Endothelial cell of umbilical vein (primary cell): ENCODE data around the gene TOP1. TPM values are rescaled to one million over a fixed set of nuclear protein-coding genes. Genes with fewer than 3 reads are reported as not detected.

Source experiments
- BruUV-seq: library from RNA; stranded (reverse); fragments of 400-500 nt; replicated peaks from 2 replicates; lab custom pipeline; 2021; lab: Mats Ljungman, UMichigan
- CTCF ChIA-PET: fragments of 300-600, 350-600 bp; sonication (Branson Sonifier 250); formaldehyde crosslinking; loops from one replicate; lab custom pipeline; 2021; ENCODE audit warnings: antibody characterized with exemption, inconsistent platforms; lab: Charles Lee
- POLR2A ChIA-PET: fragments of 300-600, 350-600 bp; sonication (Branson Sonifier 250); formaldehyde crosslinking; loops from one replicate; lab custom pipeline; 2021; ENCODE audit warnings: antibody characterized with exemption, inconsistent platforms; lab: Charles Lee
- DNase-seq: peaks from one replicate; pipeline ENCODE4 v3.0.0-alpha.2; 2011; ENCODE audit warnings: low read depth, low spot score
- FAIRE-seq: peaks from 2 replicates; lab custom pipeline; 2011; peaks lifted over from hg19 to GRCh38; lab: Jason Lieb, UNC
- H2AFZ ChIP-seq: 2 replicates; pipeline ENCODE4 v1.6.0; 2012; ENCODE audit warnings: low read depth, low read length, control low read depth, inconsistent platforms
- H3K27ac ChIP-seq: 2 replicates; pipeline ENCODE4 v1.5.1; 2011; ENCODE audit warnings: low read depth, mild to moderate bottlenecking, control low read depth, low read length, moderate library complexity; ENCODE audit not compliant: insufficient read depth
- H3K27me3 ChIP-seq, 2 experiments: 2 replicates each; pipeline versions ENCODE4 v1.6.0 to v1.6.1; 2011; ENCODE audit warnings: low read length in 2 of 2, mixed read lengths in 1 of 2; ENCODE audit not compliant: control insufficient read depth in 2 of 2, insufficient read depth in 2 of 2
- H3K36me3 ChIP-seq, 2 experiments: 2 replicates in 1 of 2; 3 replicates in 1 of 2; pipeline ENCODE4 v1.5.1; 2011; ENCODE audit warnings: low read length in 2 of 2, mild to moderate bottlenecking in 1 of 2, moderate library complexity in 1 of 2; ENCODE audit not compliant: control insufficient read depth in 2 of 2, insufficient read depth in 2 of 2; ENCODE audit errors: extremely low read depth in 1 of 2
- H3K4me1 ChIP-seq: 3 replicates; pipeline ENCODE4 v1.5.1; 2011; ENCODE audit warnings: mild to moderate bottlenecking, low read length; ENCODE audit not compliant: control insufficient read depth, insufficient read depth; ENCODE audit errors: extremely low read depth
- H3K4me2 ChIP-seq: 2 replicates; pipeline ENCODE4 v1.6.1; 2011; ENCODE audit warnings: low read length, control low read depth, mixed read lengths; ENCODE audit not compliant: insufficient read depth
- H3K4me3 ChIP-seq, 3 experiments: fragments of 200-600 bp in 1 of 3; sonication (generic), shearing (Covaris generic) in 1 of 3; replicated peaks in 1 of 3; 2 replicates each; pipeline ENCODE4 v1.5.1; 2011 to 2016; ENCODE audit warnings: control low read depth in 3 of 3, low read length in 3 of 3, mild to moderate bottlenecking in 2 of 3, inconsistent platforms in 1 of 3, low read depth in 1 of 3, moderate library complexity in 1 of 3; ENCODE audit not compliant: insufficient read depth in 1 of 3
- H3K79me2 ChIP-seq: 2 replicates; pipeline ENCODE4 v1.6.0; 2012; ENCODE audit warnings: low read length, inconsistent platforms; ENCODE audit not compliant: control insufficient read depth, insufficient read depth
- H3K9ac ChIP-seq: replicated peaks from 2 replicates; pipeline ENCODE3; 2011; ENCODE audit warnings: low read length, control low read depth; ENCODE audit not compliant: insufficient read depth; ENCODE audit errors: extremely low read depth
- H3K9me1 ChIP-seq: replicated peaks from 3 replicates; pipeline ENCODE4 v1.6.0; 2011; ENCODE audit warnings: mild to moderate bottlenecking, low read length; ENCODE audit not compliant: control insufficient read depth, insufficient read depth; ENCODE audit errors: extremely low read depth
- H3K9me3 ChIP-seq: replicated peaks from 2 replicates; pipeline ENCODE4 v1.5.1; 2012; ENCODE audit warnings: low read length, inconsistent platforms; ENCODE audit not compliant: control insufficient read depth, insufficient read depth
- H4K20me1 ChIP-seq: replicated peaks from 2 replicates; pipeline ENCODE3; 2011; ENCODE audit warnings: mild to moderate bottlenecking, low read length; ENCODE audit not compliant: control insufficient read depth, insufficient read depth; ENCODE audit errors: extremely low read depth
- FOS ChIP-seq: IDR thresholded peaks from 2 replicates; pipeline ENCODE4 v1.6.1; 2011; ENCODE audit warnings: mild to moderate bottlenecking, low read length, moderate library complexity, borderline replicate concordance; ENCODE audit not compliant: insufficient read depth
- GATA2 ChIP-seq: IDR thresholded peaks from 2 replicates; pipeline ENCODE4 v1.7.0; 2011; ENCODE audit warnings: low read depth, mild to moderate bottlenecking, moderate library complexity, mixed read lengths, low read length; ENCODE audit not compliant: insufficient read length, insufficient read depth
- JUN ChIP-seq: IDR thresholded peaks from 2 replicates; pipeline ENCODE4 v1.6.1; 2011; ENCODE audit warnings: borderline replicate concordance, low read depth; ENCODE audit not compliant: insufficient read length, insufficient read depth
- MYC ChIP-seq: IDR thresholded peaks from one replicate; pipeline ENCODE4 v1.6.1; 2011; ENCODE audit warnings: mild to moderate bottlenecking, low read depth, low read length
- POLR2A ChIP-seq: IDR thresholded peaks from 2 replicates; pipeline ENCODE4 v1.6.1; 2012; ENCODE audit warnings: low read depth, mild to moderate bottlenecking, control low read depth, low read length
- POLR2AphosphoS5 ChIP-seq: IDR thresholded peaks from 2 replicates; pipeline ENCODE4 v1.6.1; 2012; ENCODE audit warnings: low read depth, mild to moderate bottlenecking, control low read depth, low read length, moderate library complexity; ENCODE audit not compliant: insufficient read depth
- dilution Hi-C: fragments of 300-500 bp; cut with MboI; formaldehyde crosslinking; loops from one replicate; pipeline ENCODE4 v1.15.0; 2019; ENCODE audit warnings: low sequenced_read_pairs; ENCODE audit not compliant: extremely low pct_ligation_motif_present
- intact Hi-C: fragments of 100-400 bp; cut with micrococcal nuclease; formaldehyde crosslinking; loops from one replicate; pipeline ENCODE4 v1.10.0; 2022
- polyA plus RNA-seq, 4 experiments: library from polyadenylated mRNA; depleted of rRNA in 3 of 4; stranded (reverse) in 3 of 4; unstranded in 1 of 4; fragments of >200 nt; gene quantifications; 2 replicates each; pipeline versions ENCODE4 v1.2.1 to v1.2.3, GENCODE V29; 2011 to 2012; ENCODE audit warnings: missing spikeins in 1 of 4
- total RNA-seq: library from RNA; stranded (reverse); gene quantifications from 2 replicates; pipeline ENCODE4 v1.2.3, GENCODE V29; 2021

TOP1 gene
- total and polyA plus RNA-seq, 2 donors (not counting 3 experiments of a cell fraction or from before 2014, with no cell fraction given) = 7.0 to 77.4 TPM

DNA sequence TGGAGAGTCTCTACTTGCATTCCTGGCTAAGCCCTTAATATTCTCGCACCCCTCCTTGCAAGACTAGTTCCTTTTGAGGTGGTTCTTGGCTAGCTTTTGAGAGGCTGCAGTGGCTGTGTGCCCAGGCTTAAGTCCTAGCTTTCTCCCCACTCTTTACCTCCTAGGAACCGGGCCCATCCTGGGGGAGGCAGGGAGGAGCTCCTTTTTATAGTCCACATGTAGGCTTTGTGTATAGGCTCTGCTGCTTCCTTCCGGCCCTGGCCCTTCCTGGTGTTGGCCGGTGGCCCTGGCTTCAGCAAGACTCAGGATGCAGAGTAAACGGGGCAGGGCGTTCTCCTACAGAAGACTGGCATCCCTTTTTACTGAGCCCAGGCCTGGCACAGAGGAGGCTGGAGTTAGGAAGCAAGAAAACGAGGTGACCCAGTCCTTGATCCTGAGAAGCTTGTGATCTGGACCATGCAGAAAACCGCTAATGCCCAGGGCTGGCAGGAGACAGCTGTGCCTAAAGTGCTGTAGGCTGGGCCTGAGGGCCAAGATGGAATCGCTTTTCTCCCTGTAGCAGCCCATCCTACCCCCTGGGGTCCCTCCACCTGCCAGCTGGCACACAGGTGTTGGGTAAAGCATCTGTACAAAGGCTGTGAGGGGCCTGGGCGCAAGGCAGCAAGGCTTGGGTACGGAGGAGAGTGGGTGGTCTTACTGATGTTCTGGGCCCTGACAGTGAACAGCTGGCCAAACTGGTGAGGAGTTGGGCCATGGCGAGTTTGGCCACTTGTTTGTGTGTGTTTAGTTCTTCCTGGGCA is 117.4 kb downstream of the TOP1 start:
- dilution Hi-C loops (no loop called here), intact Hi-C loops (loop anchor here (10.0 kb wide), 1 partner anchor 549 kb away; no protein-coding TSS in a partner anchor)
- POLR2A ChIA-PET = no interaction called here
- TF ChIP-seq POLR2AphosphoS5 = no peak
- no peak for TF ChIP-seq JUN
- H3K4me3 ChIP-seq = no peak overlapping the region
- DNase-seq (peak; percentile 57), FAIRE-seq (peak; percentile 95)
- CTCF ChIA-PET = interaction anchor here (0.6 to 5.3 kb wide), 7 partner anchors 9 to 265 kb away, joined by 3 to 55 read pairs (median 7); partner anchors contain the start of gene PLCG1
- BruUV-seq = no TSS peak
- H3K27me3 ChIP-seq = no peaks in the 10 kb centered on the region
- no peaks in the 10 kb centered on the region for H4K20me1 ChIP-seq
- peaks cover 86% of the 10 kb centered on the region for H3K4me1 ChIP-seq
- H3K36me3 ChIP-seq = peaks cover 0 to 4% of the 10 kb centered on the region in 2 experiments
- H3K27ac ChIP-seq = peak overlapping the region; percentile 75
- peak overlapping the region; percentile 40 for H3K4me2 ChIP-seq
- H2AFZ ChIP-seq = no peak overlapping the region
- H3K9me3 ChIP-seq = no peaks in the 10 kb centered on the region
- no peak overlapping the region for H3K9ac ChIP-seq
- no peaks in the 10 kb centered on the region for H3K9me1 ChIP-seq
- peaks cover 96% of the 10 kb centered on the region for H3K79me2 ChIP-seq

DNA sequence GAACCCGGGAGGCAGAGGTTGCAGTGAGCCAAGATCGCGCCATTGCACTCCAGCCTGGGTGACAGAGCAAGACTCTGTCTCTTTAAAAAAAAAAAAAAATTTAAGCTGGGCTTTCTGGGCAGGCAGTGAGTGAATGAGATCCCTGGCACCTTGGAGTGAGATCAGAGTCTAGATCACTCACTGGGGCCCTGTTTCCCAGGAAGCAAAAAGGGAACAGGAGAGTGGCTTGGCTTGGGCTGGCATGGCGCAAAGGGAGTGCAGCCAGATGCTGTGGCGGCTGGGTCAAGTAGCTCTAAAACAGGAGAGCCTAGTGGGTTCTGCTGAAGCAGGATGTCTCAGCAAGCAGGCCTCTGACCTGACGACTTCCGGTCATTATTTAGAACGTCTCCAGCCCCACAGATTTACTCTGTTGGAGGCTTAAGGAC is 119.2 kb downstream of the TOP1 start:
- no TSS peak for BruUV-seq
- Histone ChIP-seq H3K36me3 (peaks cover 0 to 4% of the 10 kb centered on the region in 2 experiments), H4K20me1 (no peaks in the 10 kb centered on the region), H3K9me1 (no peaks in the 10 kb centered on the region), H3K27ac (peak overlapping the region; percentile 75), H3K4me3 (no peak overlapping the region), H3K79me2 (peaks cover 96% of the 10 kb centered on the region), H3K27me3 (no peaks in the 10 kb centered on the region), H3K4me2 (peak overlapping the region; percentile 37), H3K9me3 (no peaks in the 10 kb centered on the region), H2AFZ (no peak overlapping the region), H3K9ac (peak overlapping the region; percentile 20), H3K4me1 (peaks cover 87% of the 10 kb centered on the region)
- ChIA-PET CTCF (interaction anchor here (0.6 to 5.3 kb wide), 9 partner anchors 11 to 263 kb away, joined by 3 to 55 read pairs (median 4); partner anchors contain the start of genes LPIN3 and PLCG1), POLR2A (interaction anchor here (1.0 kb wide), 1 partner anchor 13 kb away, joined by 3 read pairs; no protein-coding TSS in a partner anchor)
- intact Hi-C loops = loop anchor here (10.0 kb wide), 1 partner anchor 547 kb away; no protein-coding TSS in a partner anchor
- TF ChIP-seq POLR2AphosphoS5 = peak; percentile 76
- TF ChIP-seq GATA2 = peak; percentile 27
- TF ChIP-seq FOS = no peak
- peak; percentile 65 for TF ChIP-seq POLR2A
- peak; percentile 14 for TF ChIP-seq JUN
- TF ChIP-seq MYC = no peak
- DNase-seq (peak; percentile 79), FAIRE-seq (peak; percentile 91)
- dilution Hi-C loops = no loop called here
